Liver (tissue), 9 donors: Measurements from ENCODE around the gene TNFSF12. TPM values are rescaled to one million over a fixed set of nuclear protein-coding genes. Genes with fewer than 3 reads are reported as not detected.

ENCODE experiments used
- DNase-seq: peaks from one replicate; pipeline ENCODE4 v3.0.0-alpha.2; 2017; ENCODE audit warnings: low spot score
- H3K27ac ChIP-seq, 2 donors: one replicate each; pipeline ENCODE4 v1.7.0; 2013; ENCODE audit warnings: inconsistent platforms in 2 of 2, low read length in 2 of 2, control low read depth in 1 of 2, low read depth in 1 of 2, mild to moderate bottlenecking in 1 of 2
- H3K27me3 ChIP-seq, 4 donors: one replicate each; pipeline versions ENCODE4 v1.6.1 to v1.7.0; 2013; ENCODE audit warnings: low read length in 3 of 4, inconsistent platforms in 1 of 4, mild to moderate bottlenecking in 1 of 4, moderate library complexity in 1 of 4; ENCODE audit not compliant: control insufficient read depth in 4 of 4, insufficient read depth in 4 of 4
- H3K36me3 ChIP-seq, 4 donors: one replicate each; pipeline versions ENCODE4 v1.6.1 to v1.7.0; 2013; ENCODE audit warnings: low read length in 3 of 4, mild to moderate bottlenecking in 3 of 4, low read depth in 1 of 4, moderate library complexity in 1 of 4; ENCODE audit not compliant: control insufficient read depth in 4 of 4, insufficient read depth in 3 of 4
- H3K4me1 ChIP-seq, 4 donors: one replicate each; pipeline versions ENCODE4 v1.6.1 to v1.7.0; 2013; ENCODE audit warnings: low read length in 3 of 4, mild to moderate bottlenecking in 3 of 4, moderate library complexity in 1 of 4; ENCODE audit not compliant: control insufficient read depth in 4 of 4, insufficient read depth in 4 of 4
- H3K4me3 ChIP-seq, 3 donors: one replicate each; pipeline versions ENCODE4 v1.6.1 to v1.7.0; 2013; ENCODE audit warnings: low read length in 3 of 3, control low read depth in 1 of 3, low read depth in 1 of 3, mild to moderate bottlenecking in 1 of 3
- H3K9ac ChIP-seq, 2 donors: one replicate each; pipeline ENCODE4 v1.7.0; 2013; ENCODE audit warnings: low read length in 2 of 2, mild to moderate bottlenecking in 2 of 2, moderate library complexity in 2 of 2, control low read depth in 1 of 2, low read depth in 1 of 2
- H3K9me3 ChIP-seq, 4 donors: one replicate each; pipeline versions ENCODE4 v1.6.1 to v1.7.0; 2013; ENCODE audit warnings: low read length in 3 of 4; ENCODE audit not compliant: control insufficient read depth in 4 of 4
- EGR1 ChIP-seq, 2 donors: IDR thresholded peaks; 2 replicates each; pipeline ENCODE4 v1.6.1; 2016 to 2018; ENCODE audit warnings: antibody characterized with exemption in 2 of 2, low read depth in 2 of 2
- FOXA1 ChIP-seq: IDR thresholded peaks from 2 replicates; pipeline ENCODE4 v1.6.1; 2016; ENCODE audit warnings: antibody characterized with exemption
- FOXA2 ChIP-seq: IDR thresholded peaks from 2 replicates; pipeline ENCODE4 v1.6.1; 2016; ENCODE audit warnings: antibody characterized with exemption
- GABPA ChIP-seq, 2 donors: IDR thresholded peaks in 1 of 2; conservative IDR thresholded peaks in 1 of 2; 2 replicates each; pipeline ENCODE4 v1.6.1; 2016; ENCODE audit warnings: antibody characterized with exemption in 2 of 2, mild to moderate bottlenecking in 1 of 2, moderate library complexity in 1 of 2
- HNF4A ChIP-seq, 2 donors: conservative IDR thresholded peaks; 2 replicates each; pipeline ENCODE4 v1.6.1; 2016; ENCODE audit warnings: antibody characterized with exemption in 2 of 2, mild to moderate bottlenecking in 2 of 2
- HNF4G ChIP-seq: IDR thresholded peaks from 2 replicates; pipeline ENCODE4 v1.6.1; 2016; ENCODE audit warnings: antibody characterized with exemption
- JUND ChIP-seq, 2 donors: IDR thresholded peaks; 2 replicates each; pipeline ENCODE4 v1.6.1; 2016; ENCODE audit warnings: antibody characterized with exemption in 2 of 2
- NR2F2 ChIP-seq: IDR thresholded peaks from 2 replicates; pipeline ENCODE4 v1.6.1; 2016; ENCODE audit warnings: antibody characterized with exemption
- RAD21 ChIP-seq, 2 donors: IDR thresholded peaks; 2 replicates each; pipeline ENCODE4 v1.6.1; 2016; ENCODE audit warnings: antibody characterized with exemption in 2 of 2, mild to moderate bottlenecking in 2 of 2
- RXRA ChIP-seq, 2 donors: IDR thresholded peaks; 2 replicates each; pipeline ENCODE4 v1.6.1; 2017 to 2018; ENCODE audit warnings: antibody characterized with exemption in 2 of 2, mild to moderate bottlenecking in 1 of 2
- SP1 ChIP-seq: IDR thresholded peaks from 2 replicates; pipeline ENCODE4 v1.6.1; 2018; ENCODE audit warnings: antibody characterized with exemption, mild to moderate bottlenecking
- TAF1 ChIP-seq: conservative IDR thresholded peaks from 2 replicates; pipeline ENCODE4 v1.6.1; 2016; ENCODE audit warnings: antibody characterized with exemption, mild to moderate bottlenecking
- YY1 ChIP-seq: IDR thresholded peaks from 2 replicates; pipeline ENCODE4 v1.6.1; 2016; ENCODE audit warnings: antibody characterized with exemption, mild to moderate bottlenecking
- WGBS: extraction: QIAGEN DNeasy Blood & Tissue Kit; methylation state at CpG from one replicate; pipeline ENCODE4 v1.1.7; 2013; 5-methylcytosine and 5-hydroxymethylcytosine counted together
- polyA plus RNA-seq, 2 donors: library from polyadenylated mRNA; stranded (reverse) in 1 of 2; unstranded in 1 of 2; fragments of 200-250 nt in 1 of 2; fragments of >200 nt in 1 of 2; fragmentation: Nextera tagmentation in 1 of 2; extraction: Ambion mirVana in 1 of 2; gene quantifications; one replicate each; pipeline versions ENCODE4 v1.2.1 to v1.2.3, GENCODE V29; 2013 to 2015
- total RNA-seq, 2 donors: library from RNA; depleted of rRNA; stranded (reverse); fragments of >200 nt; gene quantifications; one replicate each; pipeline ENCODE4 v1.2.3, GENCODE V29; 2014
- TF ChIP-seq, protein P1 (sequence below): IDR thresholded peaks from 2 replicates; pipeline ENCODE4 v1.6.1; 2016; ENCODE audit warnings: antibody characterized with exemption, mild to moderate bottlenecking
- TF ChIP-seq, protein P2 (sequence below): IDR thresholded peaks from 2 replicates; pipeline ENCODE4 v1.6.1; 2016; ENCODE audit warnings: antibody characterized with exemption
- TF ChIP-seq, protein P3 (sequence below): IDR thresholded peaks from 2 replicates; pipeline ENCODE4 v1.6.1; 2016; ENCODE audit warnings: antibody characterized with exemption
- TF ChIP-seq, protein P4 (sequence below): fragments of 150-350 bp; IDR thresholded peaks from 2 replicates; pipeline ENCODE4 v1.5.1; 2017; ENCODE audit warnings: improper control_type of control experiment, low read depth, low read length; ENCODE audit not compliant: missing input control
- TF ChIP-seq, protein P5 (sequence below): IDR thresholded peaks from 2 replicates; pipeline ENCODE4 v1.6.1; 2016; ENCODE audit warnings: antibody characterized with exemption
- donor health status: healthy.
- donor health status: healthy.
- donor health status: healthy.
- donor health status: healthy.
- donor health status: healthy.

The TNFSF12 gene
- total and polyA plus RNA-seq, 4 donors, result 4.2 to 13.1 (median 5.4) TPM

DNA sequence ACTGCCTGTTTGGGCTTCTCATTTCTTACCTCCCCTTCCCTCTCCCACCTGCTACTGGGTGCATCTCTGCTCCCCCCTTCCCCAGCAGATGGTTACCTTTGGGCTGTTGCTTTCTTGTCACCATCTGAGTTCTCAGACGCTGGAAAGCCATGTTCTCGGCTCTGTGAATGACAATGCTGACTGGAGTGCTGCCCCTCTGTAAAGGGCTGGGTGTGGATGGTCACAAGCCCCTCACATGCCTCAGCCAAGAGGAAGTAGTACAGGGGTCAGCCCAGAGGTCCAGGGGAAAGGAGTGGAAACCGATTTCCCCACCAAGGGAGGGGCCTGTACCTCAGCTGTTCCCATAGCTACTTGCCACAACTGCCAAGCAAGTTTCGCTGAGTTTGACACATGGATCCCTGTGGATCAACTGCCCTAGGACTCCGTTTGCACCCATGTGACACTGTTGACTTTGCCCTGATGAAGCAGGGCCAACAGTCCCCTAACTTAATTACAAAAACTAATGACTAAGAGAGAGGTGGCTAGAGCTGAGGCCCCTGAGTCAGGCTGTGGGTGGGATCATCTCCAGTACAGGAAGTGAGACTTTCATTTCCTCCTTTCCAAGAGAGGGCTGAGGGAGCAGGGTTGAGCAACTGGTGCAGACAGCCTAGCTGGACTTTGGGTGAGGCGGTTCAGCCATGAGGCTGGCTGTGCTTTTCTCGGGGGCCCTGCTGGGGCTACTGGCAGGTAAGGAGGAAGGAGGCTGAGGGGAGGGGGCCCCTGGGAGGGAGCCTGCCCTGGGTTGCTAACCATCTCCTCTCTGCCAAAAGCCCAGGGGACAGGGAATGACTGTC is 30.4 kb downstream of the TNFSF12 start, which contains the start of gene CD68:
TSS of gene CD68 (plus strand) at position 638 of the 833 bp plus-strand sequence. CDS start at position 678, 40 bp downstream.
- TF ChIP-seq RAD21 (IDR thresholded peaks at IDR 0.05) (no peak), RXRA (IDR thresholded peaks at IDR 0.05) (peak; percentile 28 to 74), YY1 (peak; percentile 64), JUND (IDR thresholded peaks at IDR 0.05) (peak in 1 of 2 donors; percentile 78), FOXA2 (peak; percentile 79), EGR1 (IDR thresholded peaks at IDR 0.05; ENCODE audit: low read depth in 2 of 2) (no peak), SP1 (peak; percentile 80), HNF4G (peak; percentile 18), NR2F2 (no peak), HNF4A (conservative IDR thresholded peaks at IDR 0.05) (peak; percentile 75 to 80), TAF1 (no peak), FOXA1 (no peak), GABPA (IDR thresholded peaks at IDR 0.05 in 1 of 2, conservative IDR thresholded peaks at IDR 0.05 in 1 of 2) (peak in 1 of 2 donors; percentile 84)
- TF ChIP-seq, protein P1, sequence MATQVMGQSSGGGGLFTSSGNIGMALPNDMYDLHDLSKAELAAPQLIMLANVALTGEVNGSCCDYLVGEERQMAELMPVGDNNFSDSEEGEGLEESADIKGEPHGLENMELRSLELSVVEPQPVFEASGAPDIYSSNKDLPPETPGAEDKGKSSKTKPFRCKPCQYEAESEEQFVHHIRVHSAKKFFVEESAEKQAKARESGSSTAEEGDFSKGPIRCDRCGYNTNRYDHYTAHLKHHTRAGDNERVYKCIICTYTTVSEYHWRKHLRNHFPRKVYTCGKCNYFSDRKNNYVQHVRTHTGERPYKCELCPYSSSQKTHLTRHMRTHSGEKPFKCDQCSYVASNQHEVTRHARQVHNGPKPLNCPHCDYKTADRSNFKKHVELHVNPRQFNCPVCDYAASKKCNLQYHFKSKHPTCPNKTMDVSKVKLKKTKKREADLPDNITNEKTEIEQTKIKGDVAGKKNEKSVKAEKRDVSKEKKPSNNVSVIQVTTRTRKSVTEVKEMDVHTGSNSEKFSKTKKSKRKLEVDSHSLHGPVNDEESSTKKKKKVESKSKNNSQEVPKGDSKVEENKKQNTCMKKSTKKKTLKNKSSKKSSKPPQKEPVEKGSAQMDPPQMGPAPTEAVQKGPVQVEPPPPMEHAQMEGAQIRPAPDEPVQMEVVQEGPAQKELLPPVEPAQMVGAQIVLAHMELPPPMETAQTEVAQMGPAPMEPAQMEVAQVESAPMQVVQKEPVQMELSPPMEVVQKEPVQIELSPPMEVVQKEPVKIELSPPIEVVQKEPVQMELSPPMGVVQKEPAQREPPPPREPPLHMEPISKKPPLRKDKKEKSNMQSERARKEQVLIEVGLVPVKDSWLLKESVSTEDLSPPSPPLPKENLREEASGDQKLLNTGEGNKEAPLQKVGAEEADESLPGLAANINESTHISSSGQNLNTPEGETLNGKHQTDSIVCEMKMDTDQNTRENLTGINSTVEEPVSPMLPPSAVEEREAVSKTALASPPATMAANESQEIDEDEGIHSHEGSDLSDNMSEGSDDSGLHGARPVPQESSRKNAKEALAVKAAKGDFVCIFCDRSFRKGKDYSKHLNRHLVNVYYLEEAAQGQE, result no peak
- TF ChIP-seq, protein P2, sequence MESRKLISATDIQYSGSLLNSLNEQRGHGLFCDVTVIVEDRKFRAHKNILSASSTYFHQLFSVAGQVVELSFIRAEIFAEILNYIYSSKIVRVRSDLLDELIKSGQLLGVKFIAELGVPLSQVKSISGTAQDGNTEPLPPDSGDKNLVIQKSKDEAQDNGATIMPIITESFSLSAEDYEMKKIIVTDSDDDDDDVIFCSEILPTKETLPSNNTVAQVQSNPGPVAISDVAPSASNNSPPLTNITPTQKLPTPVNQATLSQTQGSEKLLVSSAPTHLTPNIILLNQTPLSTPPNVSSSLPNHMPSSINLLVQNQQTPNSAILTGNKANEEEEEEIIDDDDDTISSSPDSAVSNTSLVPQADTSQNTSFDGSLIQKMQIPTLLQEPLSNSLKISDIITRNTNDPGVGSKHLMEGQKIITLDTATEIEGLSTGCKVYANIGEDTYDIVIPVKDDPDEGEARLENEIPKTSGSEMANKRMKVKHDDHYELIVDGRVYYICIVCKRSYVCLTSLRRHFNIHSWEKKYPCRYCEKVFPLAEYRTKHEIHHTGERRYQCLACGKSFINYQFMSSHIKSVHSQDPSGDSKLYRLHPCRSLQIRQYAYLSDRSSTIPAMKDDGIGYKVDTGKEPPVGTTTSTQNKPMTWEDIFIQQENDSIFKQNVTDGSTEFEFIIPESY, result peak; percentile 60
- TF ChIP-seq, protein P3, sequence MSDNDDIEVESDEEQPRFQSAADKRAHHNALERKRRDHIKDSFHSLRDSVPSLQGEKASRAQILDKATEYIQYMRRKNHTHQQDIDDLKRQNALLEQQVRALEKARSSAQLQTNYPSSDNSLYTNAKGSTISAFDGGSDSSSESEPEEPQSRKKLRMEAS, result peak; percentile 85
- TF ChIP-seq, protein P4, sequence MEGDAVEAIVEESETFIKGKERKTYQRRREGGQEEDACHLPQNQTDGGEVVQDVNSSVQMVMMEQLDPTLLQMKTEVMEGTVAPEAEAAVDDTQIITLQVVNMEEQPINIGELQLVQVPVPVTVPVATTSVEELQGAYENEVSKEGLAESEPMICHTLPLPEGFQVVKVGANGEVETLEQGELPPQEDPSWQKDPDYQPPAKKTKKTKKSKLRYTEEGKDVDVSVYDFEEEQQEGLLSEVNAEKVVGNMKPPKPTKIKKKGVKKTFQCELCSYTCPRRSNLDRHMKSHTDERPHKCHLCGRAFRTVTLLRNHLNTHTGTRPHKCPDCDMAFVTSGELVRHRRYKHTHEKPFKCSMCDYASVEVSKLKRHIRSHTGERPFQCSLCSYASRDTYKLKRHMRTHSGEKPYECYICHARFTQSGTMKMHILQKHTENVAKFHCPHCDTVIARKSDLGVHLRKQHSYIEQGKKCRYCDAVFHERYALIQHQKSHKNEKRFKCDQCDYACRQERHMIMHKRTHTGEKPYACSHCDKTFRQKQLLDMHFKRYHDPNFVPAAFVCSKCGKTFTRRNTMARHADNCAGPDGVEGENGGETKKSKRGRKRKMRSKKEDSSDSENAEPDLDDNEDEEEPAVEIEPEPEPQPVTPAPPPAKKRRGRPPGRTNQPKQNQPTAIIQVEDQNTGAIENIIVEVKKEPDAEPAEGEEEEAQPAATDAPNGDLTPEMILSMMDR, result no peak
- TF ChIP-seq, protein P5, sequence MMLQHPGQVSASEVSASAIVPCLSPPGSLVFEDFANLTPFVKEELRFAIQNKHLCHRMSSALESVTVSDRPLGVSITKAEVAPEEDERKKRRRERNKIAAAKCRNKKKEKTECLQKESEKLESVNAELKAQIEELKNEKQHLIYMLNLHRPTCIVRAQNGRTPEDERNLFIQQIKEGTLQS, result no peak
- H3K27ac ChIP-seq, result peak within 1 kb of the TSS; percentile 82 to 96
- H3K9me3 ChIP-seq, result no peaks in the 10 kb centered on the region
- H3K36me3 ChIP-seq, result peaks cover 20 to 40% (median 39%) of the 10 kb centered on the region in 4 donors
- DNase-seq, result peak; percentile 55
- WGBS, result 14% methylated on average over 7 of the region's 7 CpGs
- H3K4me1 ChIP-seq, result peaks cover 20 to 75% (median 55%) of the 10 kb centered on the region in 4 donors
- no peaks in the 10 kb centered on the region for H3K27me3 ChIP-seq
- H3K9ac ChIP-seq, result peak within 1 kb of the TSS; percentile 20 to 21
- peak within 1 kb of the TSS; percentile 25 to 43 (median 36) for H3K4me3 ChIP-seq
